Stimulated activated CD4-positive, alpha-beta T cell treated with anti-CD3 and anti-CD28 coated beads, Interleukin-1b, Interleukin-23, amount 100 ng/mL, for 1 hour (primary cell): Measurements from ENCODE around the gene UBL7.
"Not testable (repeated sequence)": the region's sequence is repeated elsewhere in the genome, so short reads cannot be mapped to it uniquely, and the experiment has no call there.

Source experiments
- DNase-seq, 2 donors: peaks; one replicate each; pipeline ENCODE4 v3.0.0-alpha.2; 2020; ENCODE audit warnings: low read depth in 2 of 2

Gene UBL7

GRCh38 chr15:74463634-74464033, 2.7 kb upstream of the UBL7 start:
- no peak for DNase-seq

DNA sequence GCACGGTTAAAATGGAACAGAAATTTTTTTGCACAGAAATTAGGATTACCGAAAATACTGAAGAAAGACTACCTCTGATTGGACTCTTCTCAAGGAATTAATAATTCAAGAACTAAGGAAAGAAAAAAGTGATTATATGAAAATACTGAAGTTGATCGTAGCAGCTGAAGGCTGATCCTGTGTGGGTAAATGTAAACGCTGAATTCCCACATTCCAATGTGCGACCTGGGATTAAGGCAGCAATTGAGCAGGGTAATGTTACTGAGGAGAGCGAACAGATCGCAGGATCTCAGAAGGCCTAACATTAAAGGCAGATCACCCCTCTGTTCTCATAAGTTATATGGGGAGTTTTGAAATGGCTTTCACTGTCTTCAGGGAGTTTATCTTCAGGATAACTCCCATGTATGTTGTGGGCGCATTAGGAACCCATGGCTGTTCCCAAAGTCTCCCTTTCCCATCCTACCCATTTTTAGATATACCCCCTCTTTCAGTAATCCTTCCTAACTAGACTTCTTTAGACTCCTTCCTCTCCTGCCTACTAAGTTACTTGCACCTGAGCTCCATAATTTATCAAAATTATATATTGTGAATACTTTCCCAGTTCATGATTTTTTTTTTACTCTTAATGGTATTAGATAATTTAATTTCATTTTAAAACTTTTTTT, 1.0 kb upstream of the UBL7 start:
- no peak for DNase-seq

- DNase-seq: no peak
These were observed 662 bp downstream of the UBL7 start for GRCh38 chr15:74460298-74460697.

- DNase-seq: not testable (repeated sequence)
These were observed 1.2 kb downstream of the UBL7 start for GRCh38 chr15:74459798-74460197.

DNA sequence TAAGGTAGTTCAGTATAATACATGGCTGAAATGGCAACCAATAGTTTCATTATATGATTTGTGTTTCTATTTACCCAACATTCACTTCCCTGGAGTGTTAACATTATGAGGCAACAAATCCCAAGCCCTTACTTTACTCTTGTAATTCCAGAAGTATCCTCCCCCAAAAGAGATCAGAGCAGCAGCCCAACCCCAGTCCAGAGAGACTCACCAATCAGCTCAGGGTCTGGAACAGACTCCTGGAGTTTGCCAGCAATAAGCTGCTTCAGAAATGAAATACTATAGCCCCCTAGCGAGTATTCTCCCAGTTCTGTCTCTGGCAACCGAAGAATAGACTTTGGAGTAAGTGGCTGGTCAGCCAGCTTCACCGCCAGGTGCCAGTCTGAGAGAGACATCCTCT, 2.5 kb downstream of the UBL7 start:
- DNase-seq: no peak

GRCh38 chr15:74457036-74457435, 3.9 kb downstream of the UBL7 start:
- not testable (repeated sequence) for DNase-seq

GRCh38 chr15:74454764-74455500, 6.0 kb downstream of the UBL7 start:
- DNase-seq: no peak

DNA sequence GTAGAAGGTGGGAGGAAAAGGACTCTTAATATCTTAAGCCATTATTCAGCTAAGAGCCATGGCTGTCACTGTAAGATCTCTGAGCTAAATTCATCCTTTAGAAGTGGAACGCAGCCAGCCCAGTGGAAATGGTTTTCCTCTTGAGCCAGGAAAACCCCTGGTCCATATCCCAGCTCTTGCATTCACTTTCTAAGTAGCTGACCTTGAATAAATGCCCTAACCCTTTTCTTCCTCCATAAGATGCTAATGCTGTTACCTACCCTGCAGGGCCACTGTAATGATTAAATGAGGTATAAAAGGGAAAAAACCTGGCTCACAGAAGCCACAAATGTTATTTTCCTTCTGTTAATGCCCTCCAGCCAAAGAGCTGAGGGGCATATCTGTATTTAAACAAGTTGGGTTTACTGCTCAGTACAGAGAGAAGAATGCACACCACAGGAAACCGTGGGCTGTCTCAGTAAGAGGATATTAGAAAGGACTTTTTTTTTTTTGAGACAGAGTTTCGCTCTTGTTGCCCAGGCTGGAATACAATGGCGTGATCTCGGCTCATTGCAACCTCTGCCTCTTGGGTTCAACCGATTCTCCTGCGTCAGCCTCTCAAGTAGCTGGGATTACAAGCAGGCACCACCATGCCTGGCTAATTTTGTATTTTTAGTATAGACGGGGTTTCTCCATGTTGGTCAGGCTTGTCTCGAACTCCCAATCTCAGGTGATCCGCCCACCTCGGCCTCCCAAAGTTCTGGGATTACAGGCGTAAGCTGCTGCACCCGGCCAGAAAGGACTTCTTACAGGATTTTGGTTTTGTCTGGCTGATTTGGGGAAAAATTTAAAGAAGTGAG, 6.8 kb downstream of the UBL7 start:
- DNase-seq: no peak

DNA sequence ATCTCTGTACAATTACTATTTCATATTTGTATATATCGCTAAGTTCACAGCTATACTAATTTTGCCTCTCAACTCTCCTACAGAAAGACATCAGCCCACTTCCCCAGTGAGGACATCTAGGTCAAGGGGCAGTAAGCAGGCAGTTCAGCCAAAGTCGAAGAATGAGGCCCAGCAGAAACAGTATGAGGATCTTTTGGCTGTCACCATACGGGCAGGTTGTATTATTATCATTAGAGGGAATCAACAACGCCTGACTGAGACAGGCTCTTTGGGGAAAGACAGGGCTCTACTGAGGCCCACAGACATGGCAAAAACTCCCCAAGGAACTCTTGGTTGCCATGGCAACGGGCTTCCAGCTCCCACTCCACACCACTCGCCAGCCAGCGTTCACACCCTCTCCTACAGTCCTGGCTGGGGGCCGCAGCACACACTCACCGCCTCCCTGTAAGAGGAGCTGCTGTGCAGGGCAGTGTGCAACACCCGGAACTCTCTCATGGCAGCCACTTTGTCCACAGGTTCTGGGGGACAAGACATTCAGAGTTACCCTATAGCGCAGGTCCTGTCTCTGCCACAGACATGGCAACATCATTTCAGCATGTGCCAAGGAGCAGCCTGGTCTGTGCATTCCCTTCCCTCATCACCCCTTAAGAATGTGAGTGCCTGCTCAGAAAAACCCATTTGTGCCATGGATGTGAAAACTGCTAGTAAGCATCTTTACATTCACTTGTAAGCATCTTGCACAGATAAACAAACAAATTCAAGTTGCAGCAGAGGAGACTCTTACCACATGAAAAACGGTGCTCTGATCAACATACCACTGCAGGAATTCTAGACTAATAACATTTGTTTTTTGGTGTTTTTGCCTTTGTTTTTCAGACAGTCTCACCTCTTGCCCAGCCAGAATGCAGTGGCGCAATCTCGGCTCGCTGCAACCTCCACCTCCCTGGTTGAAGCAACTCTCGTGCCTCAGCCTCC, 8.8 kb downstream of the UBL7 start:
- DNase-seq: no peak

DNA sequence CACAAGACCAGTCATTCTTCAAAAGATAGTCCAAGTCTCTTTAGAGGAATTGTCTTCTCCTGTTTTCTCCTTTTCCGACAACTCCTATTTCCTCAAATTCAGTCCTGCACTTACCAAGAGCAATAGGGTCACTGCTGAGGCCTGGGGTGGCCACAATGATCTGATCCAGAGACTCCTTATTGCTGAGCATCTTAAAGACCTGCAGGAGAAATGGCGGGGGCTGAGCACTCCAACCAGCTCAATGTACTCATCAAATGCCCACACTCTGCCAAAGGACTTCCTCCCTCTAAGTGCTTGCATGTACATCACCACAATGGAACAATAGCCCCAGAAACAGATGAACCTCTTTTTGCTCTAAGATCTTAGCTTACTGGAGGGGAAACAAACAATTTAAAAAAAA, 9.6 kb downstream of the UBL7 start:
- DNase-seq: no peak

- DNase-seq: no peak
These were observed 11.2 kb downstream of the UBL7 start for GRCh38 chr15:74449643-74450205.

GRCh38 chr15:74449095-74449494, 11.9 kb downstream of the UBL7 start:
- DNase-seq: no peak

GRCh38 chr15:74445816-74446763, 14.9 kb downstream of the UBL7 start:
- no peak for DNase-seq

DNA sequence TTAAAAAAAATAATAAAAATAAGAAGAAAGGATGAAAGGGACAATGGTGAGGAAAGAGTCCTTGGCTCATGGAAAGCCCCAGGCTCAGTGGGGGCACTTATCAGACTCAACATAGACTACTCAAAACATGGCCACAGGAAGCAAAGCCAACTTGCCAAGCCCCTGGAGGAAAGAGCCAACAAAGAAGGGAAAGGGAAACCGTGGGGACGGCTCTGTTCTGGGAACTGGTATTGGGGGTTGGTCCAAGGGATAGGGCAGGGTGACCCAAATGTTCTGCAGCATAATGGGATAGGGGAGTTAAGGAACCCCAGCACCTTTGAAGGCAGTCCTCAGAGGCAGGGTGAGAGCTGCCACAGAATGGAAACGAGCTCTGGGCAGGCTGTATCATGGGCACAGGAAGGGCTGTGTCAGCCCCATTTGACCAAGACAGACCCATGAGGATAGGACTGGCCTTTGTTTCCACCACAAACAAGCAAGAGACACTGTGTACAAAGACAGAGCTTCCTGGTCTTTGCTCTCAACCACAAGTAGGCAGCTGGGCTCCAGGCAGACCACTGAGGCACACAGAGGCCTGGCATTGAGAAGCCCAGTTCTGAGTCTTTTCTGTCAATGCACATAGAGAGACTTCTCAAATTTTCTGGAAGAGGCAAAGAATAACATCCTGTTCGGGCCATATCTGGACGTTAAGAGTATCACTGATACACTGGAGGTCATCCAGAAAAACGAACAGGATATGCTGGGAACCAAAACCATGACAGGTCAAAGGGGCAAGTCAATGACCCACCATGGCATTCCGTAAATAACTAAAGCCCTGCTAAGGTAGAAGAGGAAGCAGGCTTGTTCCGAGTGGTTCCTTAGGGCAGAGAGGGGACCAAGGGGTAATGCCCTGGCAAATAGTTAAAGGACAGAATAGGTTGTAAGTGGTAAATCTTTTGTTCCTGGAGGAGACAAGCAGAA, 16.6 kb downstream of the UBL7 start:
- DNase-seq: no peak

DNA sequence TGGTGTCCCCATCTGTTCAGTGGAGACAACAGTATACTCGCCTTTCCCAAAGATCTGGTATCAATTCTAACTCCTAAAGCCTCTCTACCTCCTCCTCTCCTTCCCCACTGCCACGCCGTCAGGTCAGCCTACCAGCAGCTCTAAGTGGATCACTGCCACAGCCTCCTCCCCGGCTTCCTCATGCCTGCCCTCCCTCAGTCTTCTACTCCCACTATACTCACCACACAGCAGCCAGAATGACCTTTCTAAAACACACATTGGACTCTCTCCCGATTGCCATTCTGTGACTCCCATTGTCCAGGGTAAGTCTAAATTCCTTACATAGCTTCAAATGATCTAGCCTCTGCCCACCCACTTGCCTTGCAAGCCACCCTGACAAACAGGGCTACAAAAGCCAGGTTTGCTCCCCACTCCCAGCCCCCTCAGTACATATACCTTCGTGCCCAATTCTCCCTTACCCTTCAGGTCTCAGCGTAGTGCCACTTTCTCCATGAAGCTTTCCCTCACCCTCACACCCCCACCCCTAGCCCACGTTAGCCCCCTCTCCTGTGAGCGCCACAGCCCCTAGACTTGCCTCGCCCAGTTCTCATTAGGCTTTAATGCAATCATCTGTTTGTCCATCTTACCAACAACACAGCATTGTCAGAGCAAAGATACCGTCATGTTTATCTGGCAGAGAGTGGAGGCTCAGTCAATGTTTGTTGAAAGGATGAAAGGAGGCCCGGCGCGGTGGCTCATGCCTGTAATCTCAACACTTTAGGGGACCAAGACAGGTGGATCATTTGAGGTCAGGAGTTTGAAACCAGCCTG, 17.7 kb downstream of the UBL7 start:
- no peak for DNase-seq

DNA sequence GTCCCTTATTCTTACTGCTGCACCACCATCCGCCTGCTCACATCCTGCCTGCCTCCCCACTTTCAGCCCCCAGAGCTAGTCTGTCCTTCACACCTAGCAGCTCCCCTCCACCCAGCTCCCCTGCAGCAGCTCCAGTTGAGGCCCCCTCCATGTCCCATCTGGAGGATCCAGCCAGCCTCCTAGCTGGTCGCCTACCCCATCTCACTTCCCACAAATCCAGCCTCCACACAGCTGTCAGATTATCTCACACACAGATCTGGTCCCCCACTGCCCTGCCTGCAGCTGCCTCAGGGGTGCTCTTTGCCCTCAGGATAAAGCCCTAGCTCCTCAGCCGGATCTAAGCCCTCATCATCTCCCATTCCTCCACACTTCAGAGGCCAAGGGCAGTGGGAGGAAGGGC, 18.4 kb downstream of the UBL7 start:
- DNase-seq: no peak

- no peak for DNase-seq
These were observed 18.9 kb downstream of the UBL7 start for GRCh38 chr15:74442063-74442462.
